Measurements from ENCODE around the gene GPD1. TPM values are rescaled to one million over a fixed set of nuclear protein-coding genes. Genes with fewer than 3 reads are reported as not detected.

Gene GPD1
- total RNA-seq, 1 donor from 2014 or later = 65.3 TPM

GRCh38 chr12:50105913-50106450 lies 2.2 kb downstream of the GPD1 start:
- Histone ChIP-seq H3K4me1 (peaks cover 30% of the 10 kb centered on the region), H3K36me3 (no peaks in the 10 kb centered on the region), H3K27ac (no peak overlapping the region), H3K27me3 (no peaks in the 10 kb centered on the region), H3K4me3 (no peak overlapping the region), H3K9me3 (no peaks in the 10 kb centered on the region)
- no peak for DNase-seq (ENCODE audit: extremely low spot score in 2 of 2)
- TF ChIP-seq, protein P1, sequence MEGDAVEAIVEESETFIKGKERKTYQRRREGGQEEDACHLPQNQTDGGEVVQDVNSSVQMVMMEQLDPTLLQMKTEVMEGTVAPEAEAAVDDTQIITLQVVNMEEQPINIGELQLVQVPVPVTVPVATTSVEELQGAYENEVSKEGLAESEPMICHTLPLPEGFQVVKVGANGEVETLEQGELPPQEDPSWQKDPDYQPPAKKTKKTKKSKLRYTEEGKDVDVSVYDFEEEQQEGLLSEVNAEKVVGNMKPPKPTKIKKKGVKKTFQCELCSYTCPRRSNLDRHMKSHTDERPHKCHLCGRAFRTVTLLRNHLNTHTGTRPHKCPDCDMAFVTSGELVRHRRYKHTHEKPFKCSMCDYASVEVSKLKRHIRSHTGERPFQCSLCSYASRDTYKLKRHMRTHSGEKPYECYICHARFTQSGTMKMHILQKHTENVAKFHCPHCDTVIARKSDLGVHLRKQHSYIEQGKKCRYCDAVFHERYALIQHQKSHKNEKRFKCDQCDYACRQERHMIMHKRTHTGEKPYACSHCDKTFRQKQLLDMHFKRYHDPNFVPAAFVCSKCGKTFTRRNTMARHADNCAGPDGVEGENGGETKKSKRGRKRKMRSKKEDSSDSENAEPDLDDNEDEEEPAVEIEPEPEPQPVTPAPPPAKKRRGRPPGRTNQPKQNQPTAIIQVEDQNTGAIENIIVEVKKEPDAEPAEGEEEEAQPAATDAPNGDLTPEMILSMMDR (IDR thresholded peaks at IDR 0.05) = no peak
- TF ChIP-seq POLR2A (IDR thresholded peaks at IDR 0.05) = no peak
- no peak for TF ChIP-seq POLR2AphosphoS5 (IDR thresholded peaks at IDR 0.05; ENCODE audit: insufficient read depth in 1 of 2, low read depth in 1 of 2)
- intact Hi-C loops (cut with DNase I) = no loop called here

GRCh38 chr12:50106907-50107306 lies 3.1 kb downstream of the GPD1 start:
- Histone ChIP-seq H3K9me3 (no peaks in the 10 kb centered on the region), H3K4me1 (peaks cover 35% of the 10 kb centered on the region), H3K27ac (no peak overlapping the region), H3K4me3 (no peak overlapping the region), H3K36me3 (no peaks in the 10 kb centered on the region), H3K27me3 (no peaks in the 10 kb centered on the region)
- TF ChIP-seq POLR2AphosphoS5 (IDR thresholded peaks at IDR 0.05; ENCODE audit: insufficient read depth in 1 of 2, low read depth in 1 of 2) (no peak), POLR2A (IDR thresholded peaks at IDR 0.05) (no peak)
- TF ChIP-seq, protein P1 (IDR thresholded peaks at IDR 0.05) = no peak
- DNase-seq (ENCODE audit: extremely low spot score in 2 of 2) = no peak
- intact Hi-C loops (cut with DNase I) = no loop called here

- Histone ChIP-seq H3K27me3 (no peaks in the 10 kb centered on the region), H3K4me3 (no peak overlapping the region), H3K9me3 (no peaks in the 10 kb centered on the region), H3K27ac (no peak overlapping the region), H3K4me1 (peaks cover 35% of the 10 kb centered on the region), H3K36me3 (no peaks in the 10 kb centered on the region)
- intact Hi-C loops (cut with DNase I) = no loop called here
- DNase-seq (ENCODE audit: extremely low spot score in 2 of 2) = no peak
- TF ChIP-seq POLR2A (IDR thresholded peaks at IDR 0.05) (no peak), POLR2AphosphoS5 (IDR thresholded peaks at IDR 0.05; ENCODE audit: insufficient read depth in 1 of 2, low read depth in 1 of 2) (no peak)
- TF ChIP-seq, protein P1 (IDR thresholded peaks at IDR 0.05) = no peak
Observed at GRCh38 chr12:50107416-50108268, 3.8 kb downstream of the GPD1 start.

DNA sequence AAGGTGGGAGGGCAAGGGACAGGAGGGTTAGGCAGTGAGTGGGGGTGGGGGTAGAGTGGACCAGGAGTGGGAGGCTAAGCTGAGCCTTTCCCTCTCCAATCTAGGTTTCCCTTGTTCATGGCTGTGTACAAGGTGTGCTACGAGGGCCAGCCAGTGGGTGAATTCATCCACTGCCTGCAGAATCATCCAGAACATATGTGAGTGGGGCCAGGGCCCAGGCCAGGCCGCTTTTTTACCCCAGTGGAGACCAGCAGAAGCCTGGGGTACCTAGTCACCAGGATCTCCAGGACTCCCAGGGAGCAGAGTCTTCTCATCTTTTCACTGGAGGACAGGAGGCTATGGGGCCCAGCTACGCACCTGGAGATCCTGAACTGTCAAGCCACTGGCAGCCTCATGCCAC lies 5.5 kb downstream of the GPD1 start:
- no peak for TF ChIP-seq POLR2AphosphoS5 (IDR thresholded peaks at IDR 0.05; ENCODE audit: insufficient read depth in 1 of 2, low read depth in 1 of 2)
- TF ChIP-seq, protein P1 (IDR thresholded peaks at IDR 0.05) = no peak
- Histone ChIP-seq H3K4me1 (peaks cover 41% of the 10 kb centered on the region), H3K27ac (no peak overlapping the region), H3K27me3 (no peaks in the 10 kb centered on the region), H3K36me3 (no peaks in the 10 kb centered on the region), H3K4me3 (no peak overlapping the region), H3K9me3 (no peaks in the 10 kb centered on the region)
- DNase-seq (ENCODE audit: extremely low spot score in 2 of 2) = no peak
- intact Hi-C loops (cut with DNase I) = no loop called here
